Adrenal gland (tissue), 5 donors: Measurements from ENCODE around the gene NQO2.

Experiments
- CTCF ChIP-seq, 6 experiments: fragments of 450-650 bp in 4 of 6; fragments of 200-600 bp in 2 of 6; sonication (generic) in 1 of 6; IDR thresholded peaks; 1 replicate in 5 of 6; 2 replicates in 1 of 6; pipeline versions ENCODE4 v1.5.1 to v1.8.0; 2016 to 2021; ENCODE audit warnings: antibody characterized with exemption in 6 of 6, mild to moderate bottlenecking in 2 of 6, moderate library complexity in 1 of 6
- POLR2A ChIP-seq, 2 donors: fragments of 450-650 bp; IDR thresholded peaks; one replicate each; pipeline ENCODE4 v1.6.1; 2017; ENCODE audit warnings: antibody characterized with exemption in 2 of 2, mild to moderate bottlenecking in 2 of 2, moderate library complexity in 1 of 2
- donor health status: DM: no; HTN: no; CAD: no.

- TF ChIP-seq CTCF (IDR thresholded peaks at IDR 0.05): peak in 2 of 6 experiments; percentile 6 to 25
- TF ChIP-seq POLR2A (IDR thresholded peaks at IDR 0.05): peak; percentile 86 to 95
Observed at GRCh38 chr6:2999618-3000557, at the start of gene NQO2.
